Endometrium (tissue), 2 donors: ENCODE measurements around the gene PDCD4.
"Not testable (repeated sequence)": the region's sequence is repeated elsewhere in the genome, so short reads cannot be mapped to it uniquely, and the experiment has no call there.

Experiments
- FAIRE-seq: peaks from 2 replicates; lab custom pipeline; 2012; peaks lifted over from hg19 to GRCh38; lab: Jason Lieb, UNC
- donor health status: control.
- donor health status: control.

The PDCD4 gene

GRCh38 chr10:110861930-110862649 is 9.6 kb upstream of the PDCD4 start:
- FAIRE-seq, result no peak

DNA sequence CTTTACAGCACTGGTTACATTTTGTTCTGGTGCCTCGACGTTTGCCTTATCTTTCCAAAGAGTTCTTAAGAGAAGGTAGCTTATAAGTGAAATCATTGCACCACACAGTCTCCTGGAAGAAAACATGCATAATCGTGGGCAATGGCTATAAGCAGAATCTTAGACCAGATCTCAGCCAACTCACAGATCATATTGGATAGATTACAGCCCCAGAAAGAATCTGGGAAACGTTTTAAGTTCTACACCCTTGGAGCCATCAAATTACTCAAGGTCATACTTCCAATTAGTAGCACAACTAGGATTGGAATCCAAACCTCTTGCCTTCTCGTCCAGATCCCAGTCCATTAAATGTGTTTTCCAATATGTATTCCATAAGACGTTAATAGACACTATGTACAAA is 8.8 kb upstream of the PDCD4 start:
- no peak for FAIRE-seq

DNA sequence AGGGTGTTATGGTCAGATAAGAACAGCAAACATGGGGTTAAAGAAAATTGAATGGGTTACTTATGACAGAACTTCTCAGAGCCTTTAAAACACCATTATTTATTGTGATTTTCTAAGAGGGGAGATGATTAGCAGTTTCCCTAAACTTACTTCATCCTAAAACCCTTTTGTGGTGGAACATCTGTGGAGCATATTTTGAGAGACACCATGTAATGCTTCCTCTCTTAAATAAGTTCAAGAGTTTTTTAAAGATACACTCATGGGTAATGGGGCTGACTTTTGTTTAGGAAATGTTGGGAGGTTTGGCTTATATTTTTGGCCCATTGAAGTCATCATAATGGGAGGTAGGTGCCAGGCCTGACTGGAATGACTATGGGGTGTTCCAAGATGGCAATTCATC is 8.4 kb upstream of the PDCD4 start:
- no peak for FAIRE-seq

DNA sequence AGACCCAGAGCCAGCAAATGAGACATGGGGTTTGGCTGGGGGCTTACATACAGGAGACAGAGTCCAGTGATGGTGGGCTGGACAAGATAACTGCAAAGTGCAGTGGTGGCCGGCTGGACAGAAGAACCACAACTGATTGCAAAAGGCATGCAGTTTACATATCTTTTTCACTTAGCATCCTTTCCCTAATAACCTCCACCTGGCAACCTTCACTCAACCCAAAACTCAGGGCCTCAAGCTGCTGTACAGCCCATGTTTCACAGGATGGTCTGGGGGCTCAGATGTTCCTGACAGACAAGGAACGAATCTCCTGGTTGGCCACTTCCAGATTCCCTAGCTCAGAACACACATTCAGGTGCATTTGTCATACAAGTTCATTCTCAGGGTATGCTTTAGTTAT is 7.8 kb upstream of the PDCD4 start:
- no peak for FAIRE-seq

DNA sequence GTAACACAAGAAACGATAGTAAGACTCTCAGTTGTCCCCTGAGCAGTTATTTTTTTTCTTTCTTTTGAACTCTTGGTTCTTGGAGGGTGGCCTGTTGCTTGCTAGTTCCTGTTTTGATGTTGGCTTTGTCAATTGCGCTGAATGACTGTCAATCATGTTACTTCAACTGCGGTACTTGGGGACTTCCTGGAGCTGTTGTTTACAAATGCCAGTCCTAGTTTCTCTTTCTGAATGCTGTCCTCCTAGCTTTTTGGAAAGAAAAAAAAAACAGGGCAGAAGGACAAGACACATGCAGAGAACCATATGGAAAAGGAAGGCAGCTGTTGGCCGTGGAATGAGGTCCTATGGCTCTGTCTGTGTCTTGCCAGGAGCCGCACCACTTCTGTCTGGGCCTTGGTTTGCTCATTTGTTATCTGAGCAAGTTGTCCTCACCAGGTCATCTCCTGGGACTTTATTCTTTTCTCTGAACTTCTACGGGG is 7.0 kb upstream of the PDCD4 start:
- peak; percentile 8 for FAIRE-seq

GRCh38 chr10:110865186-110865808 is 6.4 kb upstream of the PDCD4 start:
- peak; percentile 29 for FAIRE-seq

- no peak for FAIRE-seq
These were observed 5.8 kb upstream of the PDCD4 start for GRCh38 chr10:110865809-110866482.

GRCh38 chr10:110867011-110867806 is 4.5 kb upstream of the PDCD4 start:
- FAIRE-seq, result not testable (repeated sequence)

GRCh38 chr10:110867807-110868465 is 3.8 kb upstream of the PDCD4 start:
- no peak for FAIRE-seq

- no peak for FAIRE-seq
These were observed 2.7 kb upstream of the PDCD4 start for GRCh38 chr10:110868981-110869380.

DNA sequence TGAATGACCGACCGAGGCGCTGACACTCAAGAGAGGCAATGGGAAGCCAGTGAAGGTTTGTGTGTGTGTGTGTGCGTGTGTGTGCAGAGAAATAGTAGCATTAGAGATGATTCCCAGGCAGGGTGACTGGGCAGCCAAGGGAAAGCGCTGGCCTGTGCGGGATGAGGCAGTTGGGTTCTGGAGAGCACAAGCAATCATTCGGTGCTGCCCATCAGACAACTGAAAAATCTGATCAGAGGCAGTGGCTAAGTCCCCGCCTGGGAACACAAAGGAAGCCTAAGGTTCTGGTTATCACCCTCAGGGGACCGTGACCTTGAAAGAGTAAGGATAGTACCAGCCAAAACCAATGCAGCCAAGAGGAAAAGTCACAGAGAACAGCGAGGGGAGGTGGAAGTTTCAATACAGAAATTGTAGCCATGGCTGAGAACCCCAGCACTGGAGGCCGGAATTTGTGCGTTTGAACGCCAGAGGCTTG is 868 bp upstream of the PDCD4 start:
- no peak for FAIRE-seq

- no peak for FAIRE-seq
These were observed 636 bp downstream of the PDCD4 start for GRCh38 chr10:110872145-110872983.

DNA sequence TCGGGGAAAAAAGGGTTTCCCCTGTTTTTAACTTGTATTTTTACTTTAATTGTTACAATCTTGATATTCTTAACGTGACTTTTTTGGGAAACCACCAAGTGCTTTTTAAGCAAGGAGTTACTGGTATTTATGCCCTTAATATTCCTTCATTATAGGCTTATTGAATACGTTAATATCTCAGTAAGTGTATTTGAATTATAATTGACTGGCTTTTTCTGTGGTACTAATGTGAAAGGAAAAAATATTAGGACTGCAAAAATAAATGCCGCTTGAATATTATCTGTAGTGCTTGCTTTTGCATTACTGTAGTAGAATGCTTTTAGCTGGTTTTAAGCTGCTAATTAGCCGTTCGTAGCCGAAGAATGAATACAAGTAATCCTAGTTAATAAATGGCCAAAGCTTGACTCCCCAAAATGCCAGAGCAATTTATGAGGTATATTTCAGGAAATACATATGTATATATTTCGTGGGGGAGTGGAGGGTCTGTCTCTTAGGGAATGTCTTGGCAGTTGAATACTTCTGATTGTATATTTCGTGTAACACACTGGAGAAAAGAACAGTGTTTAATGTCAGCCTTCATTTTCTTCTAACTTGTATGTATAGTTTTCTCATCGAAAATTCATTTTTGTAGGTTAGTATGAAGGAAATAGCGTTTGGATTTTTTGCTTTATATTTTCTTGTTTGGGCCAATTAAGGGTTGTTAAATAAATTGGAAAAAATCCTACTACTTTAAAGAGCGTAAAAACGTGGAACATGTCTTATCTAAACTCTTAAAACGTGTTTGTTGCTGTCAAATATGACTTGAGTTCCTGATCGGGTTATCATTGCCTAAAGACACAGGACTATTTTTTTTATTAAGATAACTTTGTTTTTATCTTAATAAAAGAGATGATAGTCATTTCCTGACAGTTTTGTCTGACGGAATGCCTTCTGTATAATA is 1.5 kb downstream of the PDCD4 start:
- FAIRE-seq, result peak; percentile 71

GRCh38 chr10:110873951-110874350 is 2.2 kb downstream of the PDCD4 start:
- no peak for FAIRE-seq

DNA sequence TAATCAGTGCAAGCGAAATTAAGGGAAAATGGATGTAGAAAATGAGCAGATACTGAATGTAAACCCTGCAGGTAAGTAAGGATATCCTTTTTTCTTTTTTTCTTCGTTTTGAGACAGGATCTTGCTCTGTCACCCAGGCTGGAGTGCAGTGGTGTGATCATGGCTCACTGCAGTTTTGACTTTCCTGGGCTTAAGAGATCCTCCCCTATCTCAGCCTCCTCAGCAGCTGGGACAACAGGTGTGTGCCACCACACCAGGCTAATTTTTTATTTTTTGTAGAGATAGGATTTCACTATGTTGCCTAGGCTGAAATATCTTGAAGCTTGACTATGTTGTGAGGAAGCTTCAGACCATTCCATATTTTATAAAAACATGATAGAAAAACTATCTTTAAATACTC is 4.3 kb downstream of the PDCD4 start:
- FAIRE-seq, result no peak

DNA sequence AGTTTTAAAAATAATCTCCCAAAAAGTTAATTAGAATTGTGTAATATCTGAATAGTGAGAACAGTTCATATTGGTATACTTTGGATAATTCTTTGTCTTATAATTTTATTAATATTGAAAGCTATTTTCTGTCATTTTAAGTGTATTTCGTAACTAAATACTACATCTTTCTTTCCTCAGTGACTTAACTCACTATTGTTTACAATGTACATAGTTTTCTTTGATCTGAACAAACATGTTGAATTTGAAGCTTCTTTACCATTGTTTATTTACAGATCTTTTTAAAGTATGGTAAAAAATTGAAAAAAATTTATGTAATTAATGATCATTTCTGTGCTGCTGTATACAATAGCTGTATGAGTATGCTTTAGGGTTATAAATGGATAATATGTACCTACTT is 5.1 kb downstream of the PDCD4 start:
- FAIRE-seq, result peak; percentile 21

DNA sequence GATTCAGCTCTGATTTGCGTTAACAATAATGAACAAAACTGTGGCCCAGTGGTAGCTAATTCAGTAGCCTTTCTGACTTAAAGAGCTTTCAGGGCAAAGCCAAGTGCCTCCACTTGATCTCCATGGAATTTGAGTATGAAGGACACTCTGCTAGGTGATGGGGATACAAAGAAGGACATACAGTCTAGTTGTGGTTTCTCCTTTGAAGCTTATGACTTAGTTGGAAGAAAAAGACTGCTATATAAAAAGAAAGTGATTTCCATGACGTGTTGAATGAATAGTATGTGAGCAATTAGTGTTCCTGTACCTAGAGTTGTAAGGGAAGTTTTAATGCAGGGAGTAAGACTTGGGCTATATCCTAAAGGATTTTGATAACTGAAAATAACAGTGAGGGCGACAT is 8.3 kb downstream of the PDCD4 start:
- no peak for FAIRE-seq

DNA sequence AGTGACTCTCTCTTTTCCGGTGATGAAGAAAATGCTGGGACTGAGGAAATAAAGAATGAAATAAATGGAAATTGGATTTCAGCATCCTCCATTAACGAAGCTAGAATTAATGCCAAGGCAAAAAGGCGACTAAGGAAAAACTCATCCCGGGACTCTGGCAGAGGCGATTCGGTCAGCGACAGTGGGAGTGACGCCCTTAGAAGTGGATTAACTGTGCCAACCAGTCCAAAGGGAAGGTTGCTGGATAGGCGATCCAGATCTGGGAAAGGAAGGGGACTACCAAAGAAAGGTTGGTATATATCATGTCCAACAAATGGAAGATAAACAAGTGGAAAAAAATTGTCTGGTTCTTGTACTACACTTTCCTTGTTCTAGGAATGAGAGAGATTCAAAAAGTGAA is 9.5 kb downstream of the PDCD4 start:
- FAIRE-seq, result no peak

- FAIRE-seq, result no peak
These were observed 10.2 kb downstream of the PDCD4 start for GRCh38 chr10:110881905-110882304.

DNA sequence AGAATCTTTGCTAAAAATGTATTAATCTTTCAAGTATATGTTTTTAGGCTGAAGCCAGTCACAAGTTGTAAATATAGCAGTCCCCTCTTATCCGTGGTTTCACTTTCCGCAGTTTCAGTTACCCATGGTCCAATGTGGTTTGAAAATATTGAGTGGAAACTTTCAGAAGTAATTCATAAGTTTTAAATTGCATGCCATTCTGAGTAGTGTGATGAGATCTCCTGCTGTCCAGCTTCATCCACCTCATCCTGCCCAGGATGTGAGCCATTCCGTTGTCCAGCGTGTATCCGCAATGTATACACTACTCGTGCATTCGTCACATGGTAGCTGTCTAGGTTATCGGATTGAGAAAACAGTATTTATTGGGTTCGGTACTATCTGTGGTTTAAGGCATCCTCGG is 12.2 kb downstream of the PDCD4 start:
- FAIRE-seq, result no peak
